Measurements from ENCODE around the gene CAD.

DNA sequence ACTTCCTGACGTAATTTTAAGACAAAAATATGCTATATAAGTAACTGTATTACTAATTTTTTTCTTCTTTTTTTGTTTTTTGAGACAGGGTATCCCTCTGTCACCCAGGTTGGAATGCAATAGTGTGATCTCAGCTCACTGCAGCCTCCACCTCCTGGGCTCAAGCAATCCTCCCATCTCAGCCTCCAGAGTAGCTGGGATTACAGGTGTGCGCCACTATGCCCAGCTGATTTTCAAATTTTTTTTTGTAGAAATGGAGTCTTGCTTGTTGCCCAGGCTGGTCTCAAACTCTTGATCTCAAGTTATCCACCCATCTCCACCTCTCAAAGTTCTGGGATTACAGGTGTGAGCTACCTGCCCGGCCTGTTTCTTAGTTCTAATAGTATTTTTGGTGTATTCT lies 38.7 kb upstream of the CAD start:
- TF ChIP-seq MAX (IDR thresholded peaks at IDR 0.05) (no peak), ZNF302 (CRISPR knock-in tag; IDR thresholded peaks at IDR 0.05) (no peak), PHF8 (IDR thresholded peaks at IDR 0.05; ENCODE audit: borderline replicate concordance, low read depth) (no peak), RAD21 (conservative IDR thresholded peaks at IDR 0.05 in 1 of 2, IDR thresholded peaks at IDR 0.05 in 1 of 2) (no peak), POLR2A (IDR thresholded peaks at IDR 0.05; ENCODE audit: low read length) (no peak), ESRRA (IDR thresholded peaks at IDR 0.05; ENCODE audit: borderline replicate concordance, low read length) (no peak), EP300 (IDR thresholded peaks at IDR 0.05) (no peak), CBX2 (IDR thresholded peaks at IDR 0.05; ENCODE audit: borderline replicate concordance, low read depth) (no peak), POLR2AphosphoS2 (conservative IDR thresholded peaks at IDR 0.05; ENCODE audit: low read length) (no peak), RNF2 (IDR thresholded peaks at IDR 0.05; ENCODE audit: borderline replicate concordance, low read depth) (no peak)
- TF ChIP-seq, protein P1, sequence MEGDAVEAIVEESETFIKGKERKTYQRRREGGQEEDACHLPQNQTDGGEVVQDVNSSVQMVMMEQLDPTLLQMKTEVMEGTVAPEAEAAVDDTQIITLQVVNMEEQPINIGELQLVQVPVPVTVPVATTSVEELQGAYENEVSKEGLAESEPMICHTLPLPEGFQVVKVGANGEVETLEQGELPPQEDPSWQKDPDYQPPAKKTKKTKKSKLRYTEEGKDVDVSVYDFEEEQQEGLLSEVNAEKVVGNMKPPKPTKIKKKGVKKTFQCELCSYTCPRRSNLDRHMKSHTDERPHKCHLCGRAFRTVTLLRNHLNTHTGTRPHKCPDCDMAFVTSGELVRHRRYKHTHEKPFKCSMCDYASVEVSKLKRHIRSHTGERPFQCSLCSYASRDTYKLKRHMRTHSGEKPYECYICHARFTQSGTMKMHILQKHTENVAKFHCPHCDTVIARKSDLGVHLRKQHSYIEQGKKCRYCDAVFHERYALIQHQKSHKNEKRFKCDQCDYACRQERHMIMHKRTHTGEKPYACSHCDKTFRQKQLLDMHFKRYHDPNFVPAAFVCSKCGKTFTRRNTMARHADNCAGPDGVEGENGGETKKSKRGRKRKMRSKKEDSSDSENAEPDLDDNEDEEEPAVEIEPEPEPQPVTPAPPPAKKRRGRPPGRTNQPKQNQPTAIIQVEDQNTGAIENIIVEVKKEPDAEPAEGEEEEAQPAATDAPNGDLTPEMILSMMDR (IDR thresholded peaks at IDR 0.05) = no peak

Data from A549 (cell line).